GM23338 (cell line): ENCODE measurements around the gene APC. TPM values are rescaled to one million over a fixed set of nuclear protein-coding genes. Genes with fewer than 3 reads are reported as not detected.

ENCODE experiments used
- ATAC-seq: fragments of 200-7000 bp; cut with Tn5 transposase; 3 replicates; pipeline ENCODE4 v1.9.1; 2020
- DNase-seq: peaks from one replicate; pipeline ENCODE4 v3.0.0-alpha.2; 2015; ENCODE audit warnings: low spot score
- H2AFZ ChIP-seq: fragments of 200-600 bp; sonication (generic); 2 replicates; pipeline ENCODE4 v1.8.0; 2016; ENCODE audit warnings: antibody characterized with exemption, mild to moderate bottlenecking, moderate library complexity
- H3F3A ChIP-seq: fragments of 200-600 bp; sonication (generic); replicated peaks from 2 replicates; pipeline ENCODE4 v1.8.0; 2017; ENCODE audit warnings: antibody characterized with exemption, mixed run types, low read depth
- H3K27ac ChIP-seq: fragments of 200-600 bp; sonication (generic); 2 replicates; pipeline ENCODE4 v1.6.1; 2016; ENCODE audit warnings: low read depth
- H3K27me3 ChIP-seq: fragments of 200-600 bp; sonication (generic); 2 replicates; pipeline ENCODE4 v1.8.0; 2016; ENCODE audit warnings: mild to moderate bottlenecking, mixed run types, moderate library complexity; ENCODE audit not compliant: insufficient read depth
- H3K36me3 ChIP-seq: fragments of 200-600 bp; sonication (generic); 2 replicates; pipeline ENCODE4 v1.8.0; 2016; ENCODE audit warnings: mild to moderate bottlenecking; ENCODE audit not compliant: insufficient read depth
- H3K4me1 ChIP-seq: fragments of 200-600 bp; sonication (generic); 2 replicates; pipeline ENCODE4 v1.8.0; 2016; ENCODE audit warnings: mild to moderate bottlenecking, moderate library complexity; ENCODE audit not compliant: insufficient read depth
- H3K4me2 ChIP-seq: fragments of 200-600 bp; sonication (generic); 2 replicates; pipeline ENCODE4 v1.7.1; 2017; ENCODE audit warnings: mixed run types
- H3K4me3 ChIP-seq: fragments of 200-600 bp; sonication (generic); 2 replicates; pipeline ENCODE4 v1.6.1; 2016; ENCODE audit warnings: mixed run types
- H3K79me2 ChIP-seq: fragments of 200-600 bp; sonication (generic); replicated peaks from 2 replicates; pipeline ENCODE4 v1.8.0; 2017; ENCODE audit warnings: mild to moderate bottlenecking; ENCODE audit not compliant: insufficient read depth
- H3K9me2 ChIP-seq: fragments of 200-600 bp; sonication (generic); 2 replicates; pipeline ENCODE4 v1.8.0; 2017; ENCODE audit not compliant: insufficient read depth
- H4K20me1 ChIP-seq: fragments of 200-600 bp; sonication (generic); replicated peaks from 2 replicates; pipeline ENCODE4 v1.8.0; 2017; ENCODE audit warnings: mild to moderate bottlenecking; ENCODE audit not compliant: insufficient read depth
- H3K27ac Mint-ChIP-seq: 2 replicates; pipeline ENCODE4 v1.8.0; 2020; ENCODE audit warnings: inconsistent platforms, mild to moderate bottlenecking, moderate library complexity, mixed read lengths
- H3K27me3 Mint-ChIP-seq: 3 replicates; pipeline ENCODE4 v1.8.0; 2022; ENCODE audit warnings: low read depth, mild to moderate bottlenecking, moderate library complexity, mixed read lengths, inconsistent platforms; ENCODE audit not compliant: insufficient read depth, poor library complexity
- H3K36me3 Mint-ChIP-seq: 3 replicates; pipeline ENCODE4 v1.8.0; 2021; ENCODE audit warnings: low read depth, mild to moderate bottlenecking, inconsistent platforms, moderate library complexity, mixed read lengths
- H3K4me1 Mint-ChIP-seq: 3 replicates; pipeline ENCODE4 v1.8.0; 2020; ENCODE audit warnings: mild to moderate bottlenecking, inconsistent platforms, mixed read lengths
- H3K4me3 Mint-ChIP-seq: 3 replicates; pipeline ENCODE4 v1.8.0; 2021; ENCODE audit warnings: moderate library complexity, mild to moderate bottlenecking, inconsistent platforms, mixed read lengths
- H3K9me3 Mint-ChIP-seq: 3 replicates; pipeline ENCODE4 v1.8.0; 2020; ENCODE audit warnings: moderate library complexity, mild to moderate bottlenecking, inconsistent platforms, mixed read lengths
- CREB1 ChIP-seq: fragments of 250-450 bp; sonication (Bioruptor Pico); IDR thresholded peaks from 2 replicates; pipeline ENCODE4 v1.5.0; 2020; ENCODE audit warnings: low read depth, mild to moderate bottlenecking, moderate library complexity
- CTCF ChIP-seq, 2 experiments: fragments of 200-600 bp in 1 of 2; sonication (generic) in 1 of 2; conservative IDR thresholded peaks; 2 replicates each; pipeline versions ENCODE4 v1.5.1 to v1.6.1; 2016 to 2017; ENCODE audit warnings: antibody characterized with exemption in 2 of 2, low read depth in 2 of 2, mild to moderate bottlenecking in 2 of 2, moderate library complexity in 1 of 2
- JUNB ChIP-seq: IDR thresholded peaks from one replicate; pipeline ENCODE4 v1.6.1; 2016; ENCODE audit warnings: antibody characterized with exemption; ENCODE audit not compliant: unreplicated experiment
- POLR2AphosphoS5 ChIP-seq: IDR thresholded peaks from 2 replicates; pipeline ENCODE4 v1.6.1; 2016; ENCODE audit warnings: antibody characterized with exemption, low read depth
- REST ChIP-seq: IDR thresholded peaks from one replicate; pipeline ENCODE4 v1.6.1; 2018; ENCODE audit warnings: antibody characterized with exemption; ENCODE audit not compliant: unreplicated experiment
- ZNF114 ChIP-seq: fragments of 250-450 bp; sonication (Bioruptor Pico); IDR thresholded peaks from 2 replicates; pipeline ENCODE4 v1.5.0; 2020; ENCODE audit warnings: mild to moderate bottlenecking, moderate library complexity
- ZNF331 ChIP-seq: fragments of 250-450 bp; sonication (Bioruptor Pico); IDR thresholded peaks from 2 replicates; pipeline ENCODE4 v1.5.0; 2020; ENCODE audit warnings: low read depth, mild to moderate bottlenecking, moderate library complexity
- polyA plus RNA-seq: library from polyadenylated mRNA; unstranded; fragments of >200 nt; fragmentation: Nextera tagmentation; extraction: Ambion mirVana; gene quantifications from 2 replicates; pipeline ENCODE4 v1.2.1, GENCODE V29; 2016
- total RNA-seq: library from RNA; depleted of rRNA; stranded (reverse); fragments of >200 nt; shearing (Covaris generic); gene quantifications from 2 replicates; pipeline ENCODE4 v1.2.3, GENCODE V29; 2014

Gene APC
- total and polyA plus RNA-seq, 2 experiments from 2014 or later = 42.4 to 62.9 TPM

- H3K27ac ChIP-seq = no peak overlapping the region
- TF ChIP-seq ZNF331 (no peak), CREB1 (CRISPR knock-in tag) (no peak), CTCF (conservative IDR thresholded peaks at IDR 0.05; ENCODE audit: low read depth in 2 of 2) (peak; percentile 69 to 85), REST (no peak), JUNB (no peak), POLR2AphosphoS5 (no peak)
- Mint-ChIP-seq H3K9me3 (no peaks in the 10 kb centered on the region), H3K4me3 (no peak overlapping the region), H3K27me3 (peaks cover 1% of the 10 kb centered on the region), H3K36me3 (peaks cover 14% of the 10 kb centered on the region; the same call in 2 of the 3 replicates), H3K4me1 (no peaks in the 10 kb centered on the region), H3K27ac (peak overlapping the region; percentile 4; the same call in 1 of the 2 replicates)
- no peaks in the 10 kb centered on the region for H3K27me3 ChIP-seq
- ATAC-seq (peak; percentile 73), DNase-seq (peak; percentile 82)
- H3K4me1 ChIP-seq = no peaks in the 10 kb centered on the region
- no peaks in the 10 kb centered on the region for H3K9me2 ChIP-seq
- peaks cover 9% of the 10 kb centered on the region for H3K79me2 ChIP-seq
- H3F3A ChIP-seq = no peaks in the 10 kb centered on the region
- no peak overlapping the region for H3K4me3 ChIP-seq
- H2AFZ ChIP-seq = no peak overlapping the region
- H3K4me2 ChIP-seq = no peak overlapping the region
- no peaks in the 10 kb centered on the region; the same call in 1 of the 2 replicates for H3K36me3 ChIP-seq
- no peaks in the 10 kb centered on the region for H4K20me1 ChIP-seq
Observed at GRCh38 chr5:112757468-112758208, 20.0 kb downstream of the APC start.

- Histone ChIP-seq H3F3A (no peaks in the 10 kb centered on the region), H3K36me3 (no peaks in the 10 kb centered on the region; the same call in 1 of the 2 replicates), H3K4me2 (no peak overlapping the region), H3K27me3 (no peaks in the 10 kb centered on the region), H2AFZ (no peak overlapping the region), H3K9me2 (no peaks in the 10 kb centered on the region), H3K4me3 (no peak overlapping the region), H3K4me1 (no peaks in the 10 kb centered on the region), H3K79me2 (peaks cover 10% of the 10 kb centered on the region), H3K27ac (no peak overlapping the region), H4K20me1 (no peaks in the 10 kb centered on the region)
- Mint-ChIP-seq H3K9me3 (no peaks in the 10 kb centered on the region), H3K4me3 (no peak overlapping the region), H3K27ac (no peak overlapping the region), H3K27me3 (peaks cover 1% of the 10 kb centered on the region), H3K4me1 (no peaks in the 10 kb centered on the region), H3K36me3 (peaks cover 14% of the 10 kb centered on the region; the same call in 2 of the 3 replicates)
- ATAC-seq (no peak), DNase-seq (no peak)
- TF ChIP-seq ZNF114 (CRISPR knock-in tag) (no peak), REST (no peak)
Observed at GRCh38 chr5:112758676-112759075, 21.0 kb downstream of the APC start.
